Activated CD4-positive, alpha-beta memory T cell treated with anti-CD3 and anti-CD28 coated beads, Interleukin-2, amount 10 ng/mL, durations not matched to agents 7 days and 5 days (primary cell): ENCODE results near the gene VDAC2. TPM values are rescaled to one million over a fixed set of nuclear protein-coding genes. Genes with fewer than 3 reads are reported as not detected.
"Not testable (repeated sequence)": the region's sequence is repeated elsewhere in the genome, so short reads cannot be mapped to it uniquely, and the experiment has no call there.

Experiments used
- CTCF ChIA-PET: fragments of 350-600 bp; sonication (Branson Sonifier 250); formaldehyde crosslinking; loops from one replicate; lab custom pipeline; 2021; ENCODE audit warnings: antibody characterized with exemption, inconsistent platforms; lab: Charles Lee
- POLR2A ChIA-PET: fragments of 350-600 bp; sonication (Branson Sonifier 250); formaldehyde crosslinking; loops from one replicate; lab custom pipeline; 2021; ENCODE audit warnings: antibody characterized with exemption; lab: Charles Lee
- DNase-seq: peaks from one replicate; pipeline ENCODE4 v3.0.0-alpha.2; 2020
- H3K27ac Mint-ChIP-seq: one replicate; pipeline ENCODE4 v1.8.0; 2021; ENCODE audit warnings: mild to moderate bottlenecking, mixed read lengths
- H3K27me3 Mint-ChIP-seq: one replicate; pipeline ENCODE4 v1.8.0; 2021; ENCODE audit warnings: mixed read lengths
- H3K36me3 Mint-ChIP-seq: one replicate; pipeline ENCODE4 v1.8.0; 2021; ENCODE audit warnings: low read depth, mixed read lengths
- H3K4me1 Mint-ChIP-seq: one replicate; pipeline ENCODE4 v1.8.0; 2021; ENCODE audit warnings: mixed read lengths
- H3K4me3 Mint-ChIP-seq: one replicate; pipeline ENCODE4 v1.8.0; 2021; ENCODE audit warnings: mild to moderate bottlenecking, mixed read lengths
- H3K9me3 Mint-ChIP-seq: one replicate; pipeline ENCODE4 v1.8.0; 2021; ENCODE audit warnings: mixed read lengths
- total RNA-seq, 2 experiments: library from RNA; stranded (reverse); gene quantifications; one replicate each; pipeline ENCODE4 v1.2.3, GENCODE V29; 2021

Gene VDAC2
- total RNA-seq, 2 experiments from 2014 or later, result 128 to 133 TPM

DNA sequence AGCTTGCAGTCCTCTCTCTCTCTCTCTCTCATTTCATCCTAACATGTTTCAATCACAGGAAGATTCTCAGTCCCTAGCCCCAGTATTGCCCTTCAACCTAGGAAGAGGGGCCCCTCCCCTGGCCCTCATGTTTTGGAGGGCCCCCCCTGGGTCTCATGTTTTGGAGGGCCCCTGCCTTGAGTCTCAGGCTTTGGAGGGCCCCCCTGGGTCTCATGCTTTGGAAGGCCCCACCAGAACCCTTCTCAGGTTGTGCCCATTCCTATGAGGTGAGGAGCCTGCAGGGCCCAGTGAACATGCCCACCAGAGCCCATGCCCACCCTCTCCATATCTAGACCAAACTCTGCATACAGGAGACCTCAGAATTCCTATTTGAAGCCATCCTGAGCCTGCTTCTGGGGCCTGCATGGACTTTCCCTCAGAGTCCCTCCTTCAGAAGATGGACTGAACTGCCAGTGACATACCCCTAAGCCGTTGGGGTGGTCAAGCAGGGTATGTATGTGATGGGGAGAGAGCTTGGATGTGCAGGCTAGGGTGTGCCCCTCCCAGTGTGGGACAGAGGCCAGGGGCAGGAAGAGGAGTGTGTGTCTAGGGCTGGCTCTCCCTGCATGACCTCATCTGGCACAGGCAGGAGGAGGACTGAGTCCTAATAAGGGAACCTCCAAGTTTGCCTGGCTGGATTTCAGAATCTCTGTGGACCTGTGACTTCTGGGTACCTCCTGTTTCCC, 8.1 kb upstream of the VDAC2 start:
- POLR2A ChIA-PET, result interaction anchor here (1.5 to 3.6 kb wide), 2 partner anchors 8 to 14 kb away, joined by 3 to 21 read pairs; partner anchors contain the start of gene VDAC2
- Mint-ChIP-seq H3K27me3 (no peaks in the 10 kb centered on the region), H3K27ac (no peak overlapping the region), H3K9me3 (no peaks in the 10 kb centered on the region), H3K36me3 (no peaks in the 10 kb centered on the region), H3K4me3 (no peak overlapping the region), H3K4me1 (peaks cover 9% of the 10 kb centered on the region)
- DNase-seq, result no peak
- CTCF ChIA-PET, result interaction anchor here (5.5 kb wide), 1 partner anchor 15 kb away, joined by 30 read pairs; no protein-coding TSS in a partner anchor

DNA sequence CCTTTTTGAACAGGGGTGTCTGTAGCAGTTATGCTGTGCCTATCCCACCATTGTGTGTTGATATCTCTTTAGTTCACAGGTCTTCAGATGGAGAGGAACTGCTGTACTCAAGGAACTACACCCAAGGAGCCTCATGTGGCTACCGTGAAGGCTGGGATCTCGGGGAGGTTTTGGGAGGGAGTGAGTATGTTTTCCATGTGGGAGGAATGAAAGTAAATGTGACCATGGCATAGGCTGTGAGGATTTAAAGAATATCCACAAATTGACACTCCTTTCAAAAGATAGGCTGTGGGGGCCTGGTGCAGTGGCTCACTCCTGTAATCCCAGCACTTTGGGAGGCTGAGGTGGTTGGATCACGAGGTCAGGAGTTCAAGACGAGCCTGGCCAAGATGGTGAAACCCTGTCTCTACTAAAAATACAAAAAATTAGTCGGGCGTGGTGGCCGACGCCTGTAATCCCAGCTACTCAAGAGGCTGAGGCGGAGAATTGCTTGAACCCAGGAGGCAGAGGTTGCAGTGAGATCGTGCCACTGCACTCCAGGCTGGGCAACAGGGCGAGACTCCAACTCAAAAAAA, 7.5 kb upstream of the VDAC2 start:
- H3K9me3 Mint-ChIP-seq, H3K36me3 Mint-ChIP-seq, POLR2A ChIA-PET, H3K27me3 Mint-ChIP-seq, DNase-seq, H3K4me3 Mint-ChIP-seq, H3K27ac Mint-ChIP-seq: not testable (repeated sequence)
- CTCF ChIA-PET, result interaction anchor here (0.8 to 1.3 kb wide), 3 partner anchors 15 to 29 kb away, joined by 3 to 5 read pairs (median 5); no protein-coding TSS in a partner anchor
- H3K4me1 Mint-ChIP-seq, result peaks cover 13% of the 10 kb centered on the region

DNA sequence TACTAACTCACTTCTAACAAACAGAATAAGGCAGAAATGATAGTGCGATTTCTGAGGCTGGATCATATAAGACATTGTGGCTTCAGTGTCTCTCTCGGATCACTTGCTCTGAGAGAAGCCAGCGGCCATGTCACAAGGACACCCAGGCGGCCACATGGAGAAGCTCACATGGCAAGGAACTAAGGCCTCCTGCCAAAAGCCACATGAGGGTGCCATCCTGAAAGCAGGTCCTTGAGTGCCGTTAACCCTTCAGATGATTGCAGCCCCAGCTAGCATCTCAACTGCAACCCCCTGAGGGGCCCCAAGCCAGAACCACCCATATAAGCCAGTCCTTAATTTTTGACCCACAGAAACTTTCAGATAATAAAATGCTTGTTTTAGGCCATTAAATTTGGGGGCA, 6.9 kb upstream of the VDAC2 start:
- Mint-ChIP-seq H3K27ac (no peak overlapping the region), H3K9me3 (no peaks in the 10 kb centered on the region), H3K36me3 (no peaks in the 10 kb centered on the region), H3K4me3 (no peak overlapping the region), H3K4me1 (peaks cover 17% of the 10 kb centered on the region), H3K27me3 (no peaks in the 10 kb centered on the region)
- POLR2A ChIA-PET, result no interaction called here
- CTCF ChIA-PET, result interaction anchor here (0.8 to 1.3 kb wide), 4 partner anchors 16 to 36 kb away, joined by 3 to 5 read pairs (median 4); no protein-coding TSS in a partner anchor
- no peak for DNase-seq

DNA sequence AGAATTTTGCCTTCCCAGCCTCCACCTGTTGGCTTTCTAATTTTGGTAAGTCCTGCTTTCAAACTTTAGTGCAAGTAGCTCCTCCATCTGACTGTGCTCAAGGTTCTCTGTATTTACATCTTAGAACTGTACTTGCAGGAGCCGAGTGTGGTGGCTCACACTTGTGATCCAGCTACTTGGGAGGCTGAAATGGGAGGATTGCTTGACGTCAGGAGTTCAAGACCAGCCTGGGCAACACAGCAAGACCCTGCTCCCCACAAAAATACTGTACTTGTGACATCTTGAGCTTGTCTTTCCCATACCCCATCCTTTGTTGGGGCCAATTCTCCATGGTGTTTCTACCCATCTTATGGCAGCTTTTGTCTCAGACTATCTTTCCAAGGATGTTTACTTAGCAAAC, 4.7 kb upstream of the VDAC2 start:
- ChIA-PET CTCF (interaction anchor here (0.9 to 2.0 kb wide), 5 partner anchors 8 to 30 kb away, joined by 3 to 11 read pairs (median 5); partner anchors contain the start of gene COMTD1), POLR2A (no interaction called here)
- H3K4me3 Mint-ChIP-seq, result no peak overlapping the region
- peaks cover 25% of the 10 kb centered on the region for H3K4me1 Mint-ChIP-seq
- no peaks in the 10 kb centered on the region for H3K36me3 Mint-ChIP-seq
- H3K9me3 Mint-ChIP-seq, result no peaks in the 10 kb centered on the region
- no peak for DNase-seq
- H3K27me3 Mint-ChIP-seq, result no peaks in the 10 kb centered on the region
- H3K27ac Mint-ChIP-seq, result no peak overlapping the region

DNA sequence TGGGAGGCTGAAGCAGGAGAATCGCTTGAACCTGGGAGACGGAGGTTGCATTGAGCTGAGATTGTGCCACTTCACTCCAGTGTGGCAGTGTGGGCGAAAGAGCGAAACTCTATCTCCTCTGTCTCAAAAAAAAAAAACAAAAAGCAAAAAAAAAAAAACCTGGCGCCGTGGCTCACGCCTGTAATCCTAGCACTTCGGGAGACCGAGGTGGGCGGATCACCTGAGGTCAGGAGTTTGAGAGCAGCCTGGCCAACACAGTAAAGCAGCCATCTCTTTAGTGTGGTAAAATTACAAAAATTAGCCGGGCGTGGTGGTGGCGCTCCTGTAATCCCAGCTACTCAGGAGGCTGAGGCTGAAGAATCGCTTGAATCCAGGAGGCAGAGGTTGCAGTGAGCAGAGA, 4.0 kb upstream of the VDAC2 start:
- H3K4me3 Mint-ChIP-seq, H3K9me3 Mint-ChIP-seq, DNase-seq, POLR2A ChIA-PET, H3K27me3 Mint-ChIP-seq, H3K27ac Mint-ChIP-seq, H3K36me3 Mint-ChIP-seq: not testable (repeated sequence)
- CTCF ChIA-PET, result interaction anchor here (0.9 to 2.0 kb wide), 6 partner anchors 9 to 29 kb away, joined by 3 to 11 read pairs (median 6); partner anchors contain the start of gene COMTD1
- peaks cover 29% of the 10 kb centered on the region for H3K4me1 Mint-ChIP-seq

DNA sequence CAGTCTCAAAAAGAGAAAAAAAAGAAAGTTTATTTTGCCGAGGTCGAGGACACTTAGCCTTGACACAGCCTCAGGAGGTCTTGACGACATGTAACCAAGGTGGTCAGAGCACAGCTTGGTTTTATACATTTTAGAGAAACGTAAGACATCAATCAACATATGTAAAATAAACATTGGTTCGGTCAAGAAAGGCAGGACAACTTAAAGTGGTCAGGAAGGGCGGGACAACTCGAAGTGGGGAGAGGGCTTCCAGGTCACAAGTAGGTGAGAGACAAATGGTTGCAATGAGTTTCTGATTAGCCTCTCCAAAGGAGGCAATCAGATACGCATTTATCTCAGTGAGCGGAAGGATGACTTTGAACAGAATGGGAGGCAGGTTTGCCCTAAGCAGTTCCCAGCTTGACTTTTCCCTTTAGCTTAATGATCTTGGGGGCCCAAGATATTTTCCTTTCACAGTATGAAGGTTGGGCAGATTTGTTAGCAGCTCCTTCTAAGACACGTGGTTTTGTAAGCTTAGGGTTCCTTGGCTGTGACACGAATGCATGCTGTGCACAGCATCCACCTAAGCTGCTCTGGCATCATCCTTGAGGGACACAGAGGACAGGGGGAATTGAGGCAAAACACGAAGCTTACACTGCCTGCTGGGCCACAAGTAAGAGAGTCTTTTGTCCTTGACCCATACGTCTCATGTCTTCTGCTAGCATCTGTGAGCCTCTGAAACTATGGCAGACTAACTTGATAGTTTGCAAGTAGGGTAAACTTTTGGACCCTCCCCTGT, 3.3 kb upstream of the VDAC2 start:
- Mint-ChIP-seq H3K27me3 (no peaks in the 10 kb centered on the region), H3K4me1 (peaks cover 30% of the 10 kb centered on the region), H3K4me3 (no peak overlapping the region), H3K27ac (no peak overlapping the region), H3K36me3 (peaks cover 9% of the 10 kb centered on the region), H3K9me3 (no peaks in the 10 kb centered on the region)
- no peak for DNase-seq
- POLR2A ChIA-PET, result interaction anchor here (1.4 to 1.5 kb wide), 2 partner anchors 9 to 27 kb away, joined by 3 to 9 read pairs; no protein-coding TSS in a partner anchor
- CTCF ChIA-PET, result interaction anchor here (1.0 to 2.0 kb wide), 3 partner anchors 19 to 28 kb away, joined by 3 to 9 read pairs (median 8); partner anchors contain the start of gene COMTD1

DNA sequence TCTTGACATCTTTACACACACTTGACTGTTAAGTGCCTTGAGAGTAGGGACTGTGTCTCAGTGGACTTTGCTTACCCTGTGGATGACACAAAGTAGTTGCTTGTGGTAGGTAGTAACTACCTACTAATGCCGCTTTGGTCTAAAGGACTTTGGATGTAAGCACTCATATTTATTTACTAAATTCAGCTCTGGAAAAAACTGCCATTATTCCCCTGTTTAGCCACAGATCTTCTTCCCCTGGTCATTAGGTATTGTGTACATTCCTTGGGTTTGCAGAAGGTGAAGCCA, 2.8 kb upstream of the VDAC2 start:
- Mint-ChIP-seq H3K4me3 (no peak overlapping the region), H3K36me3 (peaks cover 14% of the 10 kb centered on the region), H3K4me1 (peaks cover 34% of the 10 kb centered on the region), H3K9me3 (no peaks in the 10 kb centered on the region), H3K27ac (no peak overlapping the region), H3K27me3 (no peaks in the 10 kb centered on the region)
- DNase-seq, result no peak
- ChIA-PET POLR2A (interaction anchor here (1.4 to 1.5 kb wide), 2 partner anchors 10 to 26 kb away, joined by 3 to 9 read pairs; no protein-coding TSS in a partner anchor), CTCF (interaction anchor here (1.0 to 2.0 kb wide), 3 partner anchors 20 to 28 kb away, joined by 8 to 9 read pairs (median 8); partner anchors contain the start of gene COMTD1)

DNA sequence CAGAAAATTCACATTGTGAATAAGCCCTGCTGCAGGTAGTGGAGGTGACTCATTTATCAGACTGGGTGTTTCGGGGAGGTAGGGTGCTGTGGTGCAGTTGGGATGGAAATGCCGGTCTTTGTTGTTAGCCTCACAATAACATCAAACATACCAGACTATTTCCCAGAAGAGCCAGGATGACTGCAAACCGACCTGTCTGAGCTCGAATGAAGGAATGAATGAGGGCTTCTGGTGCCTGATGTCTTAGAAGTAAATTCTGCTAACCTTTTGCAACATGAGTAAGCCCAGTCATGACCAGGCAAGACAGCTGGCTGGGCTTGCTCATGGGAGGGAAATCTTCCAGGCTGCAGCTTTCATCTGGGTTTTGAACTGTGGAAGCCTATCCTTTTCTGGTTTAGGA, 2.4 kb upstream of the VDAC2 start:
- ChIA-PET CTCF (interaction anchor here (1.0 to 2.0 kb wide), 3 partner anchors 20 to 28 kb away, joined by 8 to 9 read pairs (median 8); partner anchors contain the start of gene COMTD1), POLR2A (interaction anchor here (1.4 to 5.0 kb wide), 3 partner anchors 10 to 26 kb away, joined by 3 to 50 read pairs (median 9); no protein-coding TSS in a partner anchor)
- H3K36me3 Mint-ChIP-seq, result peaks cover 16% of the 10 kb centered on the region
- H3K4me1 Mint-ChIP-seq, result peaks cover 36% of the 10 kb centered on the region
- H3K4me3 Mint-ChIP-seq, result no peak overlapping the region
- H3K27me3 Mint-ChIP-seq, result no peaks in the 10 kb centered on the region
- no peak overlapping the region for H3K27ac Mint-ChIP-seq
- DNase-seq, result no peak
- H3K9me3 Mint-ChIP-seq, result no peaks in the 10 kb centered on the region

DNA sequence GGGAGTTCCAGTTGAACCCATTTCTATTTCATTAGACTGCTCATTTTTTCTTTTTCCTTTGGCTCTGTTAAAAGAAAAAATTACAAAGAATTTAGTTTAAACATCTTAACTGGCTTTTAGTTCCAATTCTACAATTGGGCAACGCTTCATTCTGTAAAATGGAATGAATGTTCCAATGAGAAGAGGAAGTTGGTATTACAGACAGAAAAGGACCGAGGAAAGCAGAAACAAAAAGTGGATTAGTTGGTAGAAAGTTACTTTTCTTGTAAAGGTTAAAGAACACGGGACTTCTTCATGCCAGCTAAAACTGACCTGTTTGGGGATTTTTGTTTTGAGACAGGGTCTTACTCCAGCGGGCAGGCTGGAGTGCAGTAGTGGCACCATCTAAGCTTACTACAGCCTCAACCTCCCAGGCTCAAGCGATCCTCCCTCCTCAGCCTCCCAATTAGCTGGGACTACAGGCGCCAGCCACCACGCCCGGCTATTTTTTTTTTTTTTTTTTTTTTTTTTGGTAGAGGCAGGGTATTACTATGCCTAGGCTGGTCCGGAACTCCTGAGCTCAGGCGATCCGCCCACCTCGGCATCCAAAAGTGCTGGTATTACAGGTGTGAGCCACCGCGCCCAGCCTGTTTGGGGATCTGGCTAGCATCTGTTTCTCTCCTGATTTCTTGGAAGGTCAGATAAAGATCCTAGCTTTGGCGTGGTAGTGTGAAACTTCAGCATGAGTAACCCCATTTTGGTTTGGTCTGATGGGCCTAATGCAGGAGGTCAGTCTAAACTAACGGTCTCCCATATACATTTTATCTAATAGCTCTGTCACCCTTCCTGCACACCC, 1.3 kb upstream of the VDAC2 start:
- ChIA-PET CTCF (interaction anchor here (0.8 to 5.2 kb wide), 5 partner anchors 12 to 1217 kb away, joined by 3 to 130 read pairs (median 3); partner anchors contain the start of gene COMTD1), POLR2A (interaction anchor here (0.6 to 5.1 kb wide), 25 partner anchors 8 to 1059 kb away, joined by 3 to 193 read pairs (median 6); partner anchors contain the start of genes ADK, AP3M1, COMTD1 and SAMD8)
- no peaks in the 10 kb centered on the region for H3K9me3 Mint-ChIP-seq
- DNase-seq, result no peak
- H3K4me1 Mint-ChIP-seq, result peaks cover 41% of the 10 kb centered on the region
- peak overlapping the region; percentile 94 for H3K4me3 Mint-ChIP-seq
- H3K36me3 Mint-ChIP-seq, result peaks cover 22% of the 10 kb centered on the region
- H3K27ac Mint-ChIP-seq, result peak overlapping the region; percentile 100
- no peaks in the 10 kb centered on the region for H3K27me3 Mint-ChIP-seq

DNA sequence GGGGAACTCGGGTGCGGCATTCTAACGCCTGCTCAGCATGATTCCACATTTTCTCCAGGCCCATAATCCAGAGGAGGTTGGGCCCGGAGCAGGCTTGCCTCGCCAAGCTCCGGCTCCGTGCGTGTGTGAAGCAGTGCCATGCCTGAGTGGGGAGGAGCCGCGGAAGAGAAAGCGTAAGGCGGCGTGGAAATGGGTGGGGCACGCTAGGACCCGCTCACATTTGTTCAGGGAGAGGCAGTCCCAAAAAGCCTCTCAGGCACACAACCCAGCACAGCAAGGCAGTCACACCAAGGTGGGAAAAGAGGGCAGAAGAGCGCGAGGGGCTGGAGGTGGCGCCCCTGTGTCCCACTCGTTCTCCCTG, 695 bp upstream of the VDAC2 start:
- CTCF ChIA-PET, result interaction anchor here (0.8 to 5.2 kb wide), 5 partner anchors 12 to 1218 kb away, joined by 3 to 130 read pairs (median 3); partner anchors contain the start of gene COMTD1
- Mint-ChIP-seq H3K9me3 (no peaks in the 10 kb centered on the region), H3K4me3 (peak overlapping the region; percentile 94), H3K27me3 (no peaks in the 10 kb centered on the region), H3K36me3 (peaks cover 27% of the 10 kb centered on the region), H3K4me1 (peaks cover 42% of the 10 kb centered on the region), H3K27ac (peak overlapping the region; percentile 100)
- POLR2A ChIA-PET, result interaction anchor here (0.6 to 5.1 kb wide), 25 partner anchors 8 to 1059 kb away, joined by 3 to 193 read pairs (median 6); partner anchors contain the start of genes ADK, AP3M1, COMTD1 and SAMD8
- DNase-seq, result peak; percentile 83

DNA sequence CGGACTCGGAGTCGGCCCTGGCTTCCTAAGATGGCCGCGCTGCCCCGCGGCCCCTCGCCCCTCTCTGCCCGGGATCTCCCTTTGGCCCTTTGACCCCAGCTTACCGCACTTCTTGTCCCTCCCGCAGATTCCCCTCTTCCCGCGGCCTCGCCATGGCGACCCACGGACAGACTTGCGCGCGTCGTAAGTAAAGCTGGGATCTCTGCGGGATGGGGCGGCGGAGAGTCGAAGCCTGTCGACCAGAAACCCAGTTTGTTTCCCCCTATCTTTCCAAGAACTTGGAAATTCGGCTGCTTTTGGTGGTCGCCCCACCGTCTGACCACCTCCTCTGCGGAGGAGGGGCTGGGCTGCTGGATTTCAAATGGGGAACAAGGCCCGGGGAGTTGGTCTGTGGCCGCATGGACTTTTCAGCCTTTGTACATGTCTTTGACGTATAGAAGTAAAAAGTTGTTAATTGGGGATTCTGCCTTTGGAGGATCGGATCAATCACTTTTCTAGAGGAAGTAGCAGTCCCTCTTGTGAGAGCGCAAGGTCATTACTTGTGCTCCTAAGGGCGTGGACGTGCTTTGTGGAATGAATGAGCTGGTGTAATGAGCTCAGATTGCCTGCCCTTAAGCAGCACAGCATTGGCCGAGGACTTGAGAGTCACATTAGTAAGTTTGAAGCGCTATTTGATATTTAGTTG, 553 bp downstream of the VDAC2 start:
- Mint-ChIP-seq H3K27me3 (no peaks in the 10 kb centered on the region), H3K4me1 (peaks cover 46% of the 10 kb centered on the region), H3K4me3 (peak overlapping the region; percentile 94), H3K9me3 (no peaks in the 10 kb centered on the region), H3K36me3 (peaks cover 34% of the 10 kb centered on the region), H3K27ac (peak overlapping the region; percentile 91)
- CTCF ChIA-PET, result interaction anchor here (1.1 to 5.2 kb wide), 5 partner anchors 11 to 97 kb away, joined by 3 to 130 read pairs (median 5); partner anchors contain the start of gene COMTD1
- peak; percentile 43 for DNase-seq
- POLR2A ChIA-PET, result interaction anchor here (0.9 to 5.1 kb wide), 20 partner anchors 10 to 1060 kb away, joined by 3 to 193 read pairs (median 7); partner anchors contain the start of genes ADK, AP3M1, COMTD1 and SAMD8
